OCI-LY7 (cell line): ENCODE data around the gene ADAM23. TPM values are rescaled to one million over a fixed set of nuclear protein-coding genes. Genes with fewer than 3 reads are reported as not detected.

Experiments used
- BruUV-seq: library from RNA; stranded (reverse); fragments of 400-500 nt; replicated peaks from 2 replicates; lab custom pipeline; 2021; lab: Mats Ljungman, UMichigan
- CTCF ChIA-PET: fragments of 300-600 bp; sonication (Branson Sonifier 250); formaldehyde crosslinking; loops from one replicate; lab custom pipeline; 2022; ENCODE audit warnings: antibody characterized with exemption; ENCODE audit not compliant: unreplicated experiment; lab: Charles Lee
- POLR2A ChIA-PET: fragments of 300-600 bp; sonication (Branson Sonifier 250); formaldehyde crosslinking; loops from one replicate; lab custom pipeline; 2022; ENCODE audit warnings: antibody characterized with exemption; lab: Charles Lee
- DNase-seq: peaks from one replicate; pipeline ENCODE4 v3.0.0-alpha.2; 2015; ENCODE audit warnings: low spot score
- H2AFZ ChIP-seq: fragments of 200-600 bp; sonication (generic), shearing (Covaris generic); 2 replicates; pipeline ENCODE4 v1.6.1; 2014; ENCODE audit warnings: mild to moderate bottlenecking, antibody characterized with exemption, low read length, moderate library complexity
- H3K27ac ChIP-seq: fragments of 200-600 bp; sonication (generic); 2 replicates; pipeline ENCODE4 v1.5.1; 2014; ENCODE audit warnings: mixed run types, low read depth, mild to moderate bottlenecking, moderate library complexity, low read length, inconsistent platforms; ENCODE audit not compliant: poor library complexity, severe bottlenecking
- H3K36me3 ChIP-seq: fragments of 200-600 bp; sonication (generic); 2 replicates; pipeline ENCODE4 v1.6.1; 2014; ENCODE audit warnings: mild to moderate bottlenecking, antibody characterized with exemption, low read length, moderate library complexity, mixed read lengths; ENCODE audit not compliant: insufficient read depth
- H3K4me1 ChIP-seq: fragments of 200-600 bp; sonication (generic); 2 replicates; pipeline ENCODE4 v1.5.1; 2014; ENCODE audit warnings: mild to moderate bottlenecking, low read length; ENCODE audit not compliant: insufficient read depth, poor library complexity, severe bottlenecking
- H3K4me2 ChIP-seq: fragments of 200-600 bp; sonication (generic); 2 replicates; pipeline ENCODE4 v1.6.1; 2014; ENCODE audit warnings: mild to moderate bottlenecking, low read length
- H3K4me3 ChIP-seq: fragments of 200-600 bp; sonication (generic); 2 replicates; pipeline ENCODE4 v1.5.1; 2014; ENCODE audit warnings: mild to moderate bottlenecking, low read depth, low read length; ENCODE audit not compliant: poor library complexity, severe bottlenecking
- H3K79me2 ChIP-seq: fragments of 200-600 bp; sonication (generic); 2 replicates; pipeline ENCODE4 v1.6.1; 2016; ENCODE audit warnings: low read depth, mild to moderate bottlenecking, low read length, moderate library complexity, mixed read lengths; ENCODE audit not compliant: insufficient read depth
- H3K9me2 ChIP-seq: fragments of 200-600 bp; sonication (generic); 2 replicates; pipeline ENCODE4 v1.6.1; 2016; ENCODE audit warnings: mild to moderate bottlenecking, low read length, mixed read lengths; ENCODE audit not compliant: insufficient read depth
- H3K9me3 ChIP-seq: fragments of 200-600 bp; sonication (generic); 2 replicates; pipeline ENCODE4 v1.6.1; 2014; ENCODE audit warnings: mild to moderate bottlenecking, mixed run types, low read length, mixed read lengths
- H4K20me1 ChIP-seq: fragments of 200-600 bp; sonication (generic); 2 replicates; pipeline ENCODE4 v1.6.1; 2014; ENCODE audit warnings: mild to moderate bottlenecking, antibody characterized with exemption, low read length, moderate library complexity, mixed read lengths; ENCODE audit not compliant: insufficient read depth
- EZH2phosphoT487 ChIP-seq: fragments of 200-600 bp; sonication (generic); IDR thresholded peaks from 2 replicates; pipeline ENCODE4 v1.6.1; 2018; ENCODE audit warnings: low read depth, borderline replicate concordance, mild to moderate bottlenecking, mixed run types, antibody characterized with exemption, low read length, moderate library complexity, mixed read lengths
- intact Hi-C: fragments of 100-400 bp; cut with micrococcal nuclease; formaldehyde crosslinking; loops from one replicate; pipeline ENCODE4 v1.10.0; 2022; ENCODE audit not compliant: unreplicated experiment
- total RNA-seq, 2 experiments: library from RNA; depleted of rRNA in 1 of 2; stranded (reverse); fragments of >200 nt in 1 of 2; shearing (Covaris generic) in 1 of 2; gene quantifications; 2 replicates each; pipeline ENCODE4 v1.2.3, GENCODE V29; 2014 to 2022
- TF ChIP-seq, protein P1 (sequence below): fragments of 200-600 bp; sonication (generic); conservative IDR thresholded peaks from 2 replicates; pipeline ENCODE4 v1.5.1; 2014; ENCODE audit warnings: mild to moderate bottlenecking, antibody characterized with exemption, low read length, moderate library complexity, mixed read lengths

ADAM23 gene
- total RNA-seq, 2 experiments from 2014 or later = 0.53 TPM; not detected in 1

DNA sequence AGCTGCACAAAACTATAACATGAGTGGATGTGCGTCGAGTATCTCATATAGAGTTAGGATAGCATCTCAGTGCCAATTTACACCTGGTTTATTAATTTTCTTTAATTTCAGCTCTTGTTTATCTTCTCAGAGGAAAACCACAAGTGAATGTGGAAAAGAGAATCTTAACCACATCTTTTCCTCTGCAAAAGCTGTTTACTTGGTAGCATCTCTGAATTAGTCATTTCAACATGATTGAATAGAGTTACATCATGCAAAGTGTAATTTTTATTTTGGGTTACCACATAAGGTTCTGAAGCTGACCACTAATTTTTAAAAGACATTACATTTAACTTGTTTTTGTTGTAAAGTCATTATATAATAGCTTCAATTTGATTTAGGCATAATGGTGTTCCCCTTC lies 115.2 kb downstream of the ADAM23 start:
- POLR2A ChIA-PET = interaction anchor here (0.5 kb wide), 1 partner anchor 703 kb away, joined by 5 read pairs; no protein-coding TSS in a partner anchor
- no peak for DNase-seq
- Histone ChIP-seq H3K79me2 (no peaks in the 10 kb centered on the region), H4K20me1 (no peaks in the 10 kb centered on the region), H3K9me3 (no peaks in the 10 kb centered on the region), H3K27ac (no peak overlapping the region), H3K9me2 (no peaks in the 10 kb centered on the region), H3K36me3 (no peaks in the 10 kb centered on the region), H2AFZ (no peak overlapping the region), H3K4me3 (no peak overlapping the region), H3K4me2 (no peak overlapping the region), H3K4me1 (no peaks in the 10 kb centered on the region)
- no TSS peak for BruUV-seq
- intact Hi-C loops = no loop called here
- CTCF ChIA-PET = no interaction called here
- TF ChIP-seq, protein P1, sequence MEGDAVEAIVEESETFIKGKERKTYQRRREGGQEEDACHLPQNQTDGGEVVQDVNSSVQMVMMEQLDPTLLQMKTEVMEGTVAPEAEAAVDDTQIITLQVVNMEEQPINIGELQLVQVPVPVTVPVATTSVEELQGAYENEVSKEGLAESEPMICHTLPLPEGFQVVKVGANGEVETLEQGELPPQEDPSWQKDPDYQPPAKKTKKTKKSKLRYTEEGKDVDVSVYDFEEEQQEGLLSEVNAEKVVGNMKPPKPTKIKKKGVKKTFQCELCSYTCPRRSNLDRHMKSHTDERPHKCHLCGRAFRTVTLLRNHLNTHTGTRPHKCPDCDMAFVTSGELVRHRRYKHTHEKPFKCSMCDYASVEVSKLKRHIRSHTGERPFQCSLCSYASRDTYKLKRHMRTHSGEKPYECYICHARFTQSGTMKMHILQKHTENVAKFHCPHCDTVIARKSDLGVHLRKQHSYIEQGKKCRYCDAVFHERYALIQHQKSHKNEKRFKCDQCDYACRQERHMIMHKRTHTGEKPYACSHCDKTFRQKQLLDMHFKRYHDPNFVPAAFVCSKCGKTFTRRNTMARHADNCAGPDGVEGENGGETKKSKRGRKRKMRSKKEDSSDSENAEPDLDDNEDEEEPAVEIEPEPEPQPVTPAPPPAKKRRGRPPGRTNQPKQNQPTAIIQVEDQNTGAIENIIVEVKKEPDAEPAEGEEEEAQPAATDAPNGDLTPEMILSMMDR = no peak
- no peak for TF ChIP-seq EZH2phosphoT487

DNA sequence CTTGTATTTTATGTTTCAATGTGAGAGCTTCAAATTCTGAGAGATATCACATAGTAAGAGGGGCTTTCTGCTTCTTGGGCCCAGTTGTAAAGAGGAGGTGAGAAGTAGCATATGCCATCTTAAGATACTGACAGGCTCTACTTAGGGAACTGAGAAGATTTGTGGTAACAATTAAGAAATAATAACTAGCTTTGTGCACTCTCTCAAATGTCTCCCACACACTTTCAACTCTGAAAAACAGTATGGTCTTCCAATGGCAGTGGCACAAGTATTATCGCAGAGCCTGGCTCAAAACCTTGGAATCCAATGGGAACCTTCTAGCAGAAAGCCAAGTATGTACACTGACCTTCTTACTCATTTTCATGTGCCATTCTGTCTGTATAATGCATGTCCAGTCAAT lies 118.6 kb downstream of the ADAM23 start:
- CTCF ChIA-PET = no interaction called here
- POLR2A ChIA-PET = interaction anchor here (1.1 kb wide), 1 partner anchor 11 kb away, joined by 4 read pairs; no protein-coding TSS in a partner anchor
- Histone ChIP-seq H3K9me2 (no peaks in the 10 kb centered on the region), H3K36me3 (no peaks in the 10 kb centered on the region), H2AFZ (no peak overlapping the region), H3K27ac (no peak overlapping the region), H3K79me2 (no peaks in the 10 kb centered on the region), H3K4me1 (no peaks in the 10 kb centered on the region), H3K4me2 (no peak overlapping the region), H4K20me1 (no peaks in the 10 kb centered on the region), H3K9me3 (no peaks in the 10 kb centered on the region), H3K4me3 (no peak overlapping the region)
- intact Hi-C loops = no loop called here
- BruUV-seq = no TSS peak
- no peak for DNase-seq
- no peak for TF ChIP-seq EZH2phosphoT487
- TF ChIP-seq, protein P1 = no peak

DNA sequence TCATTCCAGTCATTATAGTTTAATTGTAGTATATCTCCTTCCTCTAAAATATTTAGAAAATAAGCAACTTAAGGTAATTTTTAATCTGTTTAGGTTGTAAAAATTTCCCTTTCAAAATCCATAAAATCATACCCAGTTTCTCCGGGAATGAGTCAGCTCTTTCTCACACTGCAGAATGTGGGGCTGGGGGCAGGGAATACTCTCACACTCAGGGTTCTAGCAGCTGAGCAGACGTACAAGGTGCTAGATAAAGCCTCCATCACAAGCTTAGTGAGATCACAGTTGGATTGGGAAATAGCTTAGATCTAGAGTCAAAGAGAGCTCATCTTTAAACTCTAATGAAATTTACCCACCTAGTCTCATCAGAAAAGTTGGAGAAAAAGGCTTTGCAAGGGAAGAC lies 119.0 kb downstream of the ADAM23 start:
- no peaks in the 10 kb centered on the region for H4K20me1 ChIP-seq
- ChIA-PET CTCF (no interaction called here), POLR2A (interaction anchor here (1.1 kb wide), 1 partner anchor 12 kb away, joined by 4 read pairs; no protein-coding TSS in a partner anchor)
- H3K9me3 ChIP-seq = no peaks in the 10 kb centered on the region
- no peak overlapping the region for H3K4me2 ChIP-seq
- no peak overlapping the region for H3K27ac ChIP-seq
- H2AFZ ChIP-seq = no peak overlapping the region
- no peaks in the 10 kb centered on the region for H3K36me3 ChIP-seq
- BruUV-seq = no TSS peak
- H3K4me3 ChIP-seq = no peak overlapping the region
- intact Hi-C loops = no loop called here
- H3K4me1 ChIP-seq = no peaks in the 10 kb centered on the region
- TF ChIP-seq EZH2phosphoT487 = no peak
- TF ChIP-seq, protein P1 = no peak
- no peaks in the 10 kb centered on the region for H3K9me2 ChIP-seq
- H3K79me2 ChIP-seq = no peaks in the 10 kb centered on the region
- DNase-seq = no peak
